Small intestine (tissue), 7 donors: ENCODE data around the gene ACACB. TPM values are rescaled to one million over a fixed set of nuclear protein-coding genes. Genes with fewer than 3 reads are reported as not detected.
"Not testable (repeated sequence)": the region's sequence is repeated elsewhere in the genome, so short reads cannot be mapped to it uniquely, and the experiment has no call there.

Experiments
- DNase-seq, 2 donors: peaks; one replicate each; pipeline versions ENCODE4 v3.0.0 to v3.0.0-alpha.2; 2013
- FAIRE-seq: peaks from 2 replicates; lab custom pipeline; 2012; peaks lifted over from hg19 to GRCh38; lab: Jason Lieb, UNC
- H3K27ac ChIP-seq, 3 donors: one replicate each; pipeline ENCODE4 v1.5.1; 2013; ENCODE audit warnings: low read length in 2 of 3, mild to moderate bottlenecking in 2 of 3, control low read depth in 1 of 3, inconsistent platforms in 1 of 3, low read depth in 1 of 3, moderate library complexity in 1 of 3
- H3K27me3 ChIP-seq, 3 donors: one replicate each; pipeline ENCODE4 v1.6.1; 2013; ENCODE audit warnings: low read length in 3 of 3, inconsistent platforms in 1 of 3; ENCODE audit not compliant: control insufficient read depth in 3 of 3, insufficient read depth in 3 of 3
- H3K36me3 ChIP-seq, 3 donors: one replicate each; pipeline ENCODE4 v1.6.1; 2013; ENCODE audit warnings: low read length in 3 of 3, inconsistent platforms in 1 of 3, low read depth in 1 of 3, mild to moderate bottlenecking in 1 of 3, moderate library complexity in 1 of 3; ENCODE audit not compliant: control insufficient read depth in 3 of 3, insufficient read depth in 2 of 3
- H3K4me1 ChIP-seq, 3 donors: one replicate each; pipeline ENCODE4 v1.6.1; 2013; ENCODE audit warnings: low read length in 2 of 3, inconsistent platforms in 1 of 3, low read depth in 1 of 3, mild to moderate bottlenecking in 1 of 3, moderate library complexity in 1 of 3; ENCODE audit not compliant: control insufficient read depth in 3 of 3, insufficient read depth in 2 of 3
- H3K4me3 ChIP-seq, 3 donors: one replicate each; pipeline ENCODE4 v1.5.1; 2013; ENCODE audit warnings: low read length in 3 of 3, control low read depth in 1 of 3, inconsistent platforms in 1 of 3, low read depth in 1 of 3, mild to moderate bottlenecking in 1 of 3, moderate library complexity in 1 of 3
- H3K9me3 ChIP-seq, 2 donors: one replicate each; pipeline ENCODE4 v1.6.1; 2013; ENCODE audit warnings: low read depth in 1 of 2, low read length in 1 of 2; ENCODE audit not compliant: control insufficient read depth in 2 of 2, insufficient read depth in 1 of 2
- WGBS, 3 donors: extraction: QIAGEN DNeasy Blood & Tissue Kit; methylation state at CpG; one replicate each; pipeline ENCODE4 v1.1.7; 2013; 5-methylcytosine and 5-hydroxymethylcytosine counted together
- polyA plus RNA-seq, 4 donors: library from polyadenylated mRNA; stranded (reverse) in 3 of 4; unstranded in 1 of 4; fragments of 200-250 nt in 3 of 4; fragments of 120-200 nt in 1 of 4; gene quantifications; one replicate each; pipeline versions ENCODE4 v1.2.1 to v1.2.3, GENCODE V29; 2013
- donor health status: healthy with polysubstance abuse.
- donor health status: control.
- donor health status: control.
- donor health status: Bipolar disorder and iron deficiency.
- donor health status: healthy.

Gene ACACB
- polyA plus RNA-seq, 4 donors: 7.0 to 40.5 (median 14.1) TPM

DNA sequence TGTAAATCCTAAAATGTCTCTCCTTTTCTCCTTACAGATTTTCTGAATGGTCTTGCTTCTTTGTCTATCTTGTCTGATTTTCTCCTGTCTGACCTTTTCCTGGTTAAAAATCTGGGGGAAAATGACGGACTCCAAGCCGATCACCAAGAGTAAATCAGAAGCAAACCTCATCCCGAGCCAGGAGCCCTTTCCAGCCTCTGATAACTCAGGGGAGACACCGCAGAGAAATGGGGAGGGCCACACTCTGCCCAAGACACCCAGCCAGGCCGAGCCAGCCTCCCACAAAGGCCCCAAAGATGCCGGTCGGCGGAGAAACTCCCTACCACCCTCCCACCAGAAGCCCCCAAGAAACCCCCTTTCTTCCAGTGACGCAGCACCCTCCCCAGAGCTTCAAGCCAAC lies 23.0 kb downstream of the ACACB start:
- Histone ChIP-seq H3K4me3 (no peak overlapping the region), H3K9me3 (no peaks in the 10 kb centered on the region), H3K36me3 (peaks cover 0 to 6% (median 6%) of the 10 kb centered on the region in 3 donors), H3K27ac (no peak overlapping the region), H3K27me3 (no peaks in the 10 kb centered on the region), H3K4me1 (peaks cover 0 to 2% (median 1%) of the 10 kb centered on the region in 3 donors)
- 92 to 97% (median 93%) methylated on average over 8 to 9 of the region's 9 CpGs for WGBS, 3 donors
- no peak for FAIRE-seq
- no peak for DNase-seq

DNA sequence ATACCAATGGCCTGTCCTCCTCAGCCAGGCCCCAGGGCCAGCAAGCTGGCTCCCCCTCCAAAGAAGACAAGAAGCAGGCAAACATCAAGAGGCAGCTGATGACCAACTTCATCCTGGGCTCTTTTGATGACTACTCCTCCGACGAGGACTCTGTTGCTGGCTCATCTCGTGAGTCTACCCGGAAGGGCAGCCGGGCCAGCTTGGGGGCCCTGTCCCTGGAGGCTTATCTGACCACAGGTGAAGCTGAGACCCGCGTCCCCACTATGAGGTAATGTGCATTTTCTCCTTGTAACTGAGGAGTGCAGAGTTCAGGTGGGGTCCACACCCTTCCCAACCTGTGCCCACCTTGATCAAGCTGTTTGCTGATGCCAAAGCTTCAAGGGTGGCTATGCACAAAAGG lies 23.4 kb downstream of the ACACB start:
- H3K36me3 ChIP-seq: peaks cover 0 to 6% (median 6%) of the 10 kb centered on the region in 3 donors
- no peak overlapping the region for H3K27ac ChIP-seq
- no peaks in the 10 kb centered on the region for H3K27me3 ChIP-seq
- WGBS, 3 donors: 80 to 86% (median 80%) methylated on average over 7 of the region's 7 CpGs
- no peaks in the 10 kb centered on the region for H3K9me3 ChIP-seq
- DNase-seq: no peak
- no peak for FAIRE-seq
- H3K4me3 ChIP-seq: no peak overlapping the region
- peaks cover 0 to 3% (median 2%) of the 10 kb centered on the region in 3 donors for H3K4me1 ChIP-seq

DNA sequence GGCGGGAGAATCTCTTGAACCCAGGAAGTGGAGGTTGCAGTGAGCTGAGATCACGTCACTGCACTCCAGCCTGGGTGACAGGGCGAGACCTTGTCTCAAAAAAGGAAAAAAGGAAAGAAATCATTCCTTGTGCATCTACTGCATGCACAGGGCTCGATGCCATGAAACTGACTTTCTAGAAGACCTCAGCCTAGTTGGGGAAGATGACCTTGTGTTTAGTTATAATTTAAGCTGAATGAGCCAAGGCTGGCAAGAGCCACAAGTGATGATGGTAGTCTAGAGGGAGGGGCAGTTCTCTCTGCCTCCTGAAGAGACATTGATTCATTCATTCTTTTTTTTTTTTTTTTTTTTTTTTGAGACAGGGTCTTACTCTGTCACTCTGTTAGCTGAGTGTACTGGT lies 24.2 kb downstream of the ACACB start:
- Histone ChIP-seq H3K36me3 (peaks cover 0 to 6% (median 6%) of the 10 kb centered on the region in 3 donors), H3K27ac (no peak overlapping the region), H3K9me3 (no peaks in the 10 kb centered on the region), H3K4me3 (no peak overlapping the region), H3K27me3 (no peaks in the 10 kb centered on the region), H3K4me1 (peaks cover 0 to 3% (median 2%) of the 10 kb centered on the region in 3 donors)
- 82 to 88% (median 84%) methylated on average over 4 of the region's 4 CpGs for WGBS, 3 donors
- DNase-seq (no peak), FAIRE-seq (no peak)

DNA sequence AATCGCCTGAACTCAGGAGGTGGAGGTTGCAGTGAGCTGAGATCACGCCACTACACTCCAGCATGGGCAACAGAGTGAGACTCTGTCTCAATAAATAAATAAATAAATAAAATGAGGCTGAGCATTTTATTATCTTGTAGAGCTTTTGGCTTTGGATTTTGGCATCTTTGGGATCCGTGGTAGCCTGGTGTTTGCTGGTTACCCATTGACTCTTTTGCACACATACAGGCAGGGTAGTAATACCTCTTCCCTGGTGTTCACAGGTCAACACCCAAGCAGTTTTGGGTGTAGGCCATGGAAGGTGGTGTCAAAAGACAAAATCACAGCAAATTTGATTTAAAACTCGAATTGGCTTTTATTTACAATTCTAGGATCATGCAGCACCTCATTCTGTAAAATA lies 27.8 kb downstream of the ACACB start:
- no peak overlapping the region for H3K27ac ChIP-seq
- DNase-seq (no peak), FAIRE-seq (no peak)
- 53 to 68% (median 53%) methylated on average over 4 of the region's 4 CpGs for WGBS, 3 donors
- H3K27me3 ChIP-seq: no peaks in the 10 kb centered on the region
- peaks cover 0 to 3% (median 2%) of the 10 kb centered on the region in 3 donors for H3K4me1 ChIP-seq
- H3K36me3 ChIP-seq: peaks cover 0 to 6% (median 6%) of the 10 kb centered on the region in 3 donors
- no peaks in the 10 kb centered on the region for H3K9me3 ChIP-seq
- H3K4me3 ChIP-seq: no peak overlapping the region

DNA sequence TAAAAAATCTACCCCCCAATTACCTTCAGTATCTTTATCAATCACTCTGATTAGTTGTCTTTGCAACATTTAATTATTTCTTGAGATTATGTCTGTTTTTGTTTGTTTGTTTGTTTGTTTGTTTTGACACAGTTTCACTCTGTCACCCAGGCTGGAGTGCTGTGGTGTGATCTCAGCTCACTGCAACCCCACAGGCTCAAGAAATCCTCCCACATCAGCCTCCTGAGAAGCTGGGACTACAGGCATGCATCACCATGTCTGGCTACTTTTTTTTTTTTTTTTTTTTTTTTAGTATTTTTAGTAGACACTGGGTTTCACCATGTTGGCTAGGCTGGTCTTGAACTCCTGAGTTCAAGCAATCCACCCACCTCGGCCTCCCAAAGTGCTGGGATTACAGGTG lies 30.7 kb downstream of the ACACB start:
- H3K27me3 ChIP-seq, H3K4me3 ChIP-seq, H3K4me1 ChIP-seq, DNase-seq, FAIRE-seq, H3K9me3 ChIP-seq, H3K27ac ChIP-seq, H3K36me3 ChIP-seq: not testable (repeated sequence)
- 35 to 74% (median 63%) methylated on average over 1 of the region's 1 CpG for WGBS, 3 donors

DNA sequence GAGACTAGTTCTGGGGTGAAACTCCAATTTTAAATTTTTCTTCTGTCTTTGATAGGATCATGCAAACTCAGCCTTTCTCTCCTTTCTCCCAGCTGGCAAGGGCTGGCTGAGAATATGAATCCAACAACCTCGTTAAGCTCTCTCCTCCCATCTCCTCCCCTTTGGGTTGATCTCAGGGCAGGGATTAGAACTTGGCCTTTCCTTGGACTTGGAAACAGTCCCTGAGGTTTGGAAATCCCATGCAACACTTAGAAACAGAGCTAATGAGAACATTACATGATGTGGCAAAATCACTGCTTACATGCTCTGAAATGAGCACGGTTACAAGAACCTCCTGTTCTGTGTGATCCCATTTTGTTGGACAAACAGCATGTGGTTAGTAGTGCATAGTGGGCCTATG lies 31.6 kb downstream of the ACACB start:
- no peak for FAIRE-seq
- Histone ChIP-seq H3K36me3 (no peaks in the 10 kb centered on the region), H3K27me3 (no peaks in the 10 kb centered on the region), H3K27ac (peak overlapping the region in 1 of 3 donors; percentile 43), H3K4me3 (no peak overlapping the region), H3K9me3 (no peaks in the 10 kb centered on the region), H3K4me1 (peaks cover 0 to 6% (median 2%) of the 10 kb centered on the region in 3 donors)
- DNase-seq: peak in 1 of 2 donors; percentile 62
- WGBS, 3 donors: 23 to 38% (median 24%) methylated on average over 2 of the region's 2 CpGs

DNA sequence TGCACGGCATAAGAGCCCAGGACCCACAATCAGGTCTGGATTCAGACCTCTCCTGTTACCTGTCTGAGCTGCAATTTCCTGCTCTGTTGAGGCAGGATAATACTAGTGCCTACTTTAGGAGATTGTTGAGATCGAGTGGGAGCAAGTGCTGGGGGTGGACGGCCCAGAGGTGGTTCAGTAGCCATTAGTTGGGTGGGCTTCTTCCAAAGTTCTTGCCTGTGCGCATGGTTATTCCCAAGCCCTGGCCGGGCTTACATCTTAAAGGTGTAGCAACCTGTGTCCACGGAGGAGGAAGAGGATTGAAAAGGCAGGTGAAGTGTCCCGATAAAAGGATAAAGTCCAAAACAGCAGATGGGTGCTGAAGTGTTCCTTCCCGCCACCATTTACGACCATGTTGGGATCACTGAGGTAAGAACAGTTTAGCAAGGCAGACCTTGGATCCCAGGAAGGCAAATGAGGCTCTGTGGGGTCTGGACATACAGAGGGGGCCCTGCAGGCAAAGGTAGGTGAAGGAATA lies 33.8 kb downstream of the ACACB start:
- H3K27me3 ChIP-seq: no peaks in the 10 kb centered on the region
- DNase-seq: peak in 1 of 2 donors; percentile 83
- FAIRE-seq: no peak
- whole genome bisulfite sequencing, 3 donors: 16 to 69% (median 33%) methylated on average over 9 of the region's 9 CpGs
- no peaks in the 10 kb centered on the region for H3K9me3 ChIP-seq
- peaks cover 0 to 10% (median 3%) of the 10 kb centered on the region in 3 donors for H3K4me1 ChIP-seq
- no peaks in the 10 kb centered on the region for H3K36me3 ChIP-seq
- H3K27ac ChIP-seq: peak overlapping the region in 2 of 3 donors; percentile 8 to 30
- H3K4me3 ChIP-seq: no peak overlapping the region

DNA sequence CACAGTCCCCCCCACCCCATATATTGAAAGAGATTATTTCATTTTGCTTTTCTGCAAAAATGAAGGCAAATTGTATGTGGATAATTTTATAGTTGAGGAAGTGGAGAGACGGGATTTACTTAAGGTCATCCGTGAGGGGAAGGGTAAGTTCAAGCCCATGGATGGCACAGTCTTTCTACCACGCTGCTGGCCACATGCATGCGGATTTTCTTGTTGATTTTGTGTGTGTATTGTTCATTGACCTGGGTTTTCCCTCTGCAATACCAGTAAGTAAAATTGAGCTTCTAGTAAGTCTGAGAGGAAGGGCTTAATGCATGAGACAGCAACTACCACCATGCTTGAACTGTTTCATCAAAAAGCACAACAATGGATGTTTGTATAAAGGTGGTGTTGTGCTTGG lies 35.1 kb downstream of the ACACB start:
- 41 to 83% (median 78%) methylated on average over 4 of the region's 4 CpGs for WGBS, 3 donors
- Histone ChIP-seq H3K27me3 (no peaks in the 10 kb centered on the region), H3K27ac (no peak overlapping the region), H3K4me3 (no peak overlapping the region), H3K9me3 (no peaks in the 10 kb centered on the region), H3K4me1 (peaks cover 3 to 10% (median 5%) of the 10 kb centered on the region in 3 donors), H3K36me3 (no peaks in the 10 kb centered on the region)
- DNase-seq (no peak), FAIRE-seq (no peak)
